ENCODE data around the gene LMO1.
A peak's percentile ranks its signal among the peaks of the same experiment; 100 is the strongest.

LMO1 gene

GRCh38 chr11:8263769-8264410 is at the start of gene LMO1:
Gene LMO1, minus strand, starts transcription at chr11:8263878. Its CDS starts 516 bp downstream, at chr11:8263362.
- DNase-seq, result peak; percentile 28

GRCh38 chr11:8312986-8313385 is 49.3 kb upstream of the LMO1 start:
- no peak for DNase-seq

- DNase-seq, result no peak
Measured at GRCh38 chr11:8311366-8311765, 47.7 kb upstream of the LMO1 start.

GRCh38 chr11:8310743-8311298 is 47.1 kb upstream of the LMO1 start:
- no peak for DNase-seq

- DNase-seq, result no peak
Measured at GRCh38 chr11:8309862-8310261, 46.2 kb upstream of the LMO1 start.

GRCh38 chr11:8309311-8309710 is 45.6 kb upstream of the LMO1 start:
- no peak for DNase-seq

- DNase-seq, result no peak
Measured at GRCh38 chr11:8307601-8308000, 43.9 kb upstream of the LMO1 start.

GRCh38 chr11:8301622-8302021 is 37.9 kb upstream of the LMO1 start:
- no peak for DNase-seq

GRCh38 chr11:8298801-8299786 is 35.4 kb upstream of the LMO1 start:
- DNase-seq, result no peak

GRCh38 chr11:8297781-8298440 is 34.2 kb upstream of the LMO1 start:
- no peak for DNase-seq

- no peak for DNase-seq
Measured at GRCh38 chr11:8296872-8297271, 33.2 kb upstream of the LMO1 start.

GRCh38 chr11:8296038-8296649 is 32.5 kb upstream of the LMO1 start:
- DNase-seq, result no peak

GRCh38 chr11:8294251-8294935 is 30.7 kb upstream of the LMO1 start:
- DNase-seq, result no peak

- no peak for DNase-seq
Measured at GRCh38 chr11:8293171-8293570, 29.5 kb upstream of the LMO1 start.

- DNase-seq, result no peak
Measured at GRCh38 chr11:8292351-8292750, 28.7 kb upstream of the LMO1 start.

- no peak for DNase-seq
Measured at GRCh38 chr11:8291421-8292350, 28.0 kb upstream of the LMO1 start.

- DNase-seq, result no peak
Measured at GRCh38 chr11:8290081-8290810, 26.6 kb upstream of the LMO1 start.

- no peak for DNase-seq
Measured at GRCh38 chr11:8289492-8289918, 25.8 kb upstream of the LMO1 start.

- no peak for DNase-seq
Measured at GRCh38 chr11:8288824-8289491, 25.3 kb upstream of the LMO1 start.
